GM13977 (cell line): ENCODE measurements around the gene ZNF549.

ENCODE experiments used
- DNase-seq: peaks from one replicate; pipeline ENCODE4 v3.0.0; 2012; ENCODE audit warnings: low spot score
- in situ Hi-C: fragments of 300-500 bp; cut with MboI; formaldehyde crosslinking; loops from one replicate; pipeline ENCODE4 v1.12.0; 2022; ENCODE audit warnings: low sequenced_read_pairs, low pct_unique_long_range_greater_than_20kb, mixed read lengths, inconsistent platforms; ENCODE audit not compliant: unreplicated experiment
- TF ChIP-seq, protein P1 (sequence below): IDR thresholded peaks from 2 replicates; pipeline ENCODE4 v1.5.1; 2012; ENCODE audit warnings: mild to moderate bottlenecking, control low read depth; ENCODE audit not compliant: insufficient read depth; ENCODE audit errors: extremely low read depth, missing control alignments

The ZNF549 gene

DNA sequence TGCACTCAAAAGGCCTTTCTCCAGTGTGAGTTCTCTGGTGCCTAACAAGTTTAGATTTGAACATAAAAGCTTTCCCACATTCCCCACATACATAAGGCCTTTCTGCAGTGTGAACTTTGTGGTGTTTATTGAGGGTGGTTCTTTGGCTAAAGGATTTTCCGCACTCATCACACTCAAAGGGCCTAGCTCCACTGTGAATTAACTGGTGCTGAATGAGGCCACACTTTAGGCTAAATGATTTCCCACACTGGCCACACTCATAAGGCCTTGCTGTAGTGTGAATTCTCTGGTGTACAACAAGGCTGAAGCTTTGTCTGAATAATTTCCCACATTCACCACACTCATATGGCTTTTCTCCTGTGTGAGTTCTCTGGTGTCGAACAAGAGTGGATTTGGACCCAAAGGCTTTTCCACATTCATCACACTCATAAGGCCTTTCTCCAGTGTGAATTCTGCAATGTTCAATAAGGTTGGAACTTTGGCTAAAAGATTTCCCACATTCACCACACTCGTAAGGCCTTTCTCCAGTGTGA is 45.3 kb downstream of the ZNF549 start:
- in situ Hi-C loops, result no loop called here
- no peak for DNase-seq
- TF ChIP-seq, protein P1, sequence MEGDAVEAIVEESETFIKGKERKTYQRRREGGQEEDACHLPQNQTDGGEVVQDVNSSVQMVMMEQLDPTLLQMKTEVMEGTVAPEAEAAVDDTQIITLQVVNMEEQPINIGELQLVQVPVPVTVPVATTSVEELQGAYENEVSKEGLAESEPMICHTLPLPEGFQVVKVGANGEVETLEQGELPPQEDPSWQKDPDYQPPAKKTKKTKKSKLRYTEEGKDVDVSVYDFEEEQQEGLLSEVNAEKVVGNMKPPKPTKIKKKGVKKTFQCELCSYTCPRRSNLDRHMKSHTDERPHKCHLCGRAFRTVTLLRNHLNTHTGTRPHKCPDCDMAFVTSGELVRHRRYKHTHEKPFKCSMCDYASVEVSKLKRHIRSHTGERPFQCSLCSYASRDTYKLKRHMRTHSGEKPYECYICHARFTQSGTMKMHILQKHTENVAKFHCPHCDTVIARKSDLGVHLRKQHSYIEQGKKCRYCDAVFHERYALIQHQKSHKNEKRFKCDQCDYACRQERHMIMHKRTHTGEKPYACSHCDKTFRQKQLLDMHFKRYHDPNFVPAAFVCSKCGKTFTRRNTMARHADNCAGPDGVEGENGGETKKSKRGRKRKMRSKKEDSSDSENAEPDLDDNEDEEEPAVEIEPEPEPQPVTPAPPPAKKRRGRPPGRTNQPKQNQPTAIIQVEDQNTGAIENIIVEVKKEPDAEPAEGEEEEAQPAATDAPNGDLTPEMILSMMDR, result no peak

DNA sequence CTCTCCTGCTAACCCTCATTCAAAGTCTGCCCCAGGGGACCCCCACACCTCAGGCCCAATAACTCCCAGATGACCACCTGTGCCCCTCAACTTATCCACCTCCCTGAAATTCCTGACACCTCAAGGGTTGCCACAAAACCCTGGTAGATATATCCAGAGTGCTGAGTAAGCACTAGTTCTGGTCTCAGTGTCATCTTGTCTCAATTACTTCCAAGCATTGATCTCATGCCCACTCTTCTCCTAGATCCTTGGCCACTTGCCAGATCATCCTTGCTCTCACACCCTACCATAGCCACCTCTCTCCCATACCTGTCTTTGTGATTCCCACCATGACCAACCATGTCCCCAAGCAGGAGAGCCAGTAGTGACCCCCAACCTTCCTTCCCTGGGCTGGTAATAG is 49.5 kb downstream of the ZNF549 start:
- in situ Hi-C loops, result no loop called here
- TF ChIP-seq, protein P1, result no peak
- no peak for DNase-seq

DNA sequence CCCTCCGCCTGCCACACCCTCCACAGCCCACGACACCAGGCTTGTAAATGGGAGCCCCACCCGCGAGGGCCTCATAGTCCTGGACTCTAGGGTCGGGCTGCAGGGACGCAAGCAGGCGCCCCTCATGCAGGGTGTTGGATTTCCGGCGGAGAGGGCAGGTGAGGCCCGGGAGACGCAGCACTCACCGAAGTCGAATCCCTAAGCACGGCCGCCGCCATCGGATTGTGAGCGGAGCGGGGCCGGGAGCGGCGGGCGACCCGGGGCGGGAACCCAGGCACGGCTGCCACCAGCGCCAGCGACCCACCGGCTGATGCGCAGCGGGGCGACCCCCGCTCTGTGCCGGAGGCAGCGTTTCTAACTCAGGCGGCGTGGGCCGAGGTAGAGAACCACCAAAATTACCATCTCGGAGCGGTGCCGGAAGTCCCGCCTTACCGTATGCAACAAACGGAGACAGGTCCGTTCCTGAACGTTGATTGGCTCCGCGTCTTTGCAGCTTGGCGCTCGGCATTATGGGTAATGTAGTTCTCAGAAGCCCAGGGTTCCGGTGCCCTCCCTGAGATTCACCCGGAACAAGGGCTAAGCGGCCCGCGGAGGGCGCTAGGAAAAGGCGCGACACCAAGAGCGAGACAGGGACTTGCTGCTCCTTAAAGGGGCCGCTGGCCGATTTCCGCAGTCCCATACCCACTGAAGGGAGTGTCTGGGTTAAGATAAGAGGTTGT is 51.5 kb downstream of the ZNF549 start, which contains the start of gene ZNF416:
Gene ZNF416, minus strand, starts transcription at position 425 of the 719 bp plus-strand sequence. Its CDS starts 207 bp downstream, at position 218.
- DNase-seq, result peak; percentile 99

DNA sequence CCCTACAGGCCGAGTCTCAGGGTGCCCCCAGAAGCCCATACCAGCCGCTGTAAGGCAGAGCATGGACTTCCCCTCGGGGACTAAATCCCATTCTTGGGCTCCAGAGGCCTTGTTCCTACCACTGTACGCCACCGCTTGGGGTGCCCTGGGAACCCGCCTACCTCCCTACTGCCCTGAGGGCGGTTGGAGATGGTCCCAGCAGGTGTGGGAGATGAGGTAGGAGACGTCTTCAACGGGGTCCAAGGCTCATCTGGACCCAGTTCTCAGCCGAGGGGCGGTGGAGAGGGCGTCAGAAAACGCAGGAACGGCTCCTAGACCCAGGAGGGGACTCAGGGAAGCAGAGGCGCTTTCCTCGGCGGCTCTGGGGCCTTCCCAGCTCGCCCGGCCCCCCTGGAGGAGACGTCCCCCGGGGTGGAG is 56.0 kb downstream of the ZNF549 start:
- in situ Hi-C loops, result no loop called here
- no peak for DNase-seq
- TF ChIP-seq, protein P1, result no peak

More for the DNA sequence above, 51.5 kb downstream of the ZNF549 start, which contains the start of gene ZNF416:
- TF ChIP-seq, protein P1, result peak; percentile 46
- in situ Hi-C loops, result no loop called here

DNA sequence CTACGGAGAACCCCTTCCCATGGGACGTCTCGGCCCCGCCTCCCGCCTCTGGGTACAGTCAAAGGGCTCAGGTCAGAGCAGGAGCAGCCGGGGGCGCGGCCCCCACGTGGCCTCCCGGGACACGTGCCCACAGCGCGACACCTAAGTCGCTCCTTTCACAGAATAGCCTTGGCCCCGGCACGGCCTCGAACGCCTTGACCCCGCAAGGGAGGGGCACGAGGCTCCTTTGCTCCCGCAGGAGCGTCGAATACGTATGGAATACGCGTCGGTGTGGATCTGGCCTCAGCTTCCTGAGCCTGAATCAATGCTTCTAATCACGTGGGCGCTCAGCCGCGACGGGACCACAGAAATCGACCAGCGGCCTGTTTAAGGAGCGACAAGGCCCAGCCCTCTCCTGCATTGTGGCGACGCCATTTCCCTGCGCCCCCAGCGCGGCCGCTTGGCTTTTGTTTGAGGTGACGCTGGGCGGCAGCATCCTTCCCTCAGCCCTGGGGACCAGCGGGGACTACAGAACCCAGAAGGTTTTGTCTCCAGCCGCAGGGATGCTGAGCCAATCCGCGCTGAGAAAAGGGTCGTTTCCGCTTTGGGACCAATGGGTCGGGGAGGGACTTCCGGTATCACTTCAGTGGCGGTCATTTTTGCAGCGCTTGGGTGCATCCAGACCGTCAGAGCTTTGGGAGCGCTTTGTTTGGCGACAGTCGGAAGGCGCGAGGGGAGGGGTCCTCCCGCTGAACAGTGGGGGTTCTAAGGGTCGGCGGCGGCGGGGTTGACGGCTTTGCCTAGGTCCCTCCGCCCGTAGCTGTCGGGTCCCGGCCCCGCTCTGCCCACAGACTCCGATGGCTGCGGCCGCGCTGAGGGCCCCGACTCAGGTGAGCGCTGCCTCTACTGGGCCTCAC is 56.6 kb downstream of the ZNF549 start, which contains the start of gene ZIK1:
Gene ZIK1, plus strand, starts transcription at position 625 of the 896 bp plus-strand sequence. Its CDS starts 212 bp downstream, at position 837.
- DNase-seq, result peak; percentile 97
- TF ChIP-seq, protein P1, result peak; percentile 41
- in situ Hi-C loops, result no loop called here

DNA sequence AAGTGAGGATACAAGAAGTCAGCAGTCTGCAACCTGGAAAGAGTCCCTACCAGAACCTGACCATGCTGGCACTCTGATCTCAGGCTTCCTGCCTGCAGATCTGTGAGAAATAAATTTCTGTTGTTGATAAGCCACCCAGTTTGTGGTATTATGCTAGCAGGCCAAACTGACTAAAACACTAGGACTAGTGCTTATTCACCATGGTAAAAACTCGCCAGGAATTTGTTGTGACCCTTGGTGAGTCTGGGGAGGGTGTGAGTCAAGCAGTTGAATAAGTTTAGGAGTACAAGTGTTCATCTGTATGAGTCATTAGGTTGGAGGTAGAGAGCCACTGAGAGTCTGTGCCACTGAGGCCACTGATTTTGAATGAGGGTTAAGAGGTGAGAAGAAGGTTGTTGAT is 60.4 kb downstream of the ZNF549 start:
- DNase-seq, result no peak
- TF ChIP-seq, protein P1, result no peak
- in situ Hi-C loops, result no loop called here
